GM19240 (cell line): ENCODE data around the gene TGIF2.
"Not testable (repeated sequence)": the region's sequence is repeated elsewhere in the genome, so short reads cannot be mapped to it uniquely, and the experiment has no call there.

Source experiments
- DNase-seq: peaks from one replicate; pipeline ENCODE4 v3.0.0; 2011; ENCODE audit warnings: low spot score; ENCODE audit not compliant: insufficient read length

TGIF2 gene

GRCh38 chr20:36613974-36614373 lies 40.6 kb downstream of the TGIF2 start:
- DNase-seq = no peak

- DNase-seq = no peak
Observed at GRCh38 chr20:36614781-36615557, 41.6 kb downstream of the TGIF2 start.

- no peak for DNase-seq
Observed at GRCh38 chr20:36620917-36621316, 47.5 kb downstream of the TGIF2 start.

- no peak for DNase-seq
Observed at GRCh38 chr20:36623444-36623843, 50.0 kb downstream of the TGIF2 start.

GRCh38 chr20:36624068-36624943 lies 50.9 kb downstream of the TGIF2 start:
- no peak for DNase-seq

GRCh38 chr20:36624944-36625324 lies 51.5 kb downstream of the TGIF2 start:
- no peak for DNase-seq

- DNase-seq = no peak
Observed at GRCh38 chr20:36628076-36628475, 54.7 kb downstream of the TGIF2 start.

- peak; percentile 43 for DNase-seq
Observed at GRCh38 chr20:36629719-36630681, 56.6 kb downstream of the TGIF2 start.

- no peak for DNase-seq
Observed at GRCh38 chr20:36631646-36632045, 58.2 kb downstream of the TGIF2 start.

- DNase-seq = no peak
Observed at GRCh38 chr20:36632147-36632486, 58.7 kb downstream of the TGIF2 start.

- no peak for DNase-seq
Observed at GRCh38 chr20:36632487-36633284, 59.3 kb downstream of the TGIF2 start.

GRCh38 chr20:36633285-36633772 lies 59.9 kb downstream of the TGIF2 start:
- no peak for DNase-seq

GRCh38 chr20:36634342-36634741 lies 60.9 kb downstream of the TGIF2 start:
- DNase-seq = no peak

- not testable (repeated sequence) for DNase-seq
Observed at GRCh38 chr20:36638876-36639400, 65.5 kb downstream of the TGIF2 start.

- no peak for DNase-seq
Observed at GRCh38 chr20:36641506-36641843, 68.1 kb downstream of the TGIF2 start.

GRCh38 chr20:36642136-36642535 lies 68.7 kb downstream of the TGIF2 start:
- no peak for DNase-seq
